ENCODE measurements around the gene GALNT14. TPM values are rescaled to one million over a fixed set of nuclear protein-coding genes. Genes with fewer than 3 reads are reported as not detected.

Gene GALNT14
- total RNA-seq, 1 donor: 0.72 TPM

- H3K4me3 ChIP-seq (ENCODE audit: low read depth, low read length): no peak overlapping the region
- TF ChIP-seq CTCF (IDR thresholded peaks at IDR 0.05; ENCODE audit: insufficient read depth, low read length): no peak
- no peak for DNase-seq (ENCODE audit: low read depth)
These were observed 150.7 kb downstream of the GALNT14 start for GRCh38 chr2:30987566-30987965.

GRCh38 chr2:30986231-30986580 is 152.0 kb downstream of the GALNT14 start:
- TF ChIP-seq CTCF (IDR thresholded peaks at IDR 0.05; ENCODE audit: insufficient read depth, low read length): no peak
- no peak for DNase-seq (ENCODE audit: low read depth)

GRCh38 chr2:30985493-30986230 is 152.6 kb downstream of the GALNT14 start:
- no peak for TF ChIP-seq CTCF (IDR thresholded peaks at IDR 0.05; ENCODE audit: insufficient read depth, low read length)
- H3K4me3 ChIP-seq (ENCODE audit: low read depth, low read length): no peak overlapping the region
- no peak for DNase-seq (ENCODE audit: low read depth)

More at GRCh38 chr2:30986231-30986580, 152.0 kb downstream of the GALNT14 start:
- no peak overlapping the region for H3K4me3 ChIP-seq (ENCODE audit: low read depth, low read length)

- no peak overlapping the region for H3K4me3 ChIP-seq (ENCODE audit: low read depth, low read length)
- no peak for TF ChIP-seq CTCF (IDR thresholded peaks at IDR 0.05; ENCODE audit: insufficient read depth, low read length)
- no peak for DNase-seq (ENCODE audit: low read depth)
These were observed 154.1 kb downstream of the GALNT14 start for GRCh38 chr2:30984148-30984547.

GRCh38 chr2:30981510-30981909 is 156.7 kb downstream of the GALNT14 start:
- no peak for DNase-seq (ENCODE audit: low read depth)
- H3K4me3 ChIP-seq (ENCODE audit: low read depth, low read length): no peak overlapping the region
- TF ChIP-seq CTCF (IDR thresholded peaks at IDR 0.05; ENCODE audit: insufficient read depth, low read length): no peak

GRCh38 chr2:30981096-30981495 is 157.1 kb downstream of the GALNT14 start:
- H3K4me3 ChIP-seq (ENCODE audit: low read depth, low read length): no peak overlapping the region
- no peak for TF ChIP-seq CTCF (IDR thresholded peaks at IDR 0.05; ENCODE audit: insufficient read depth, low read length)
- peak; percentile 16 for DNase-seq (ENCODE audit: low read depth)

GRCh38 chr2:30979822-30980245 is 158.4 kb downstream of the GALNT14 start:
- peak; percentile 26 for TF ChIP-seq CTCF (IDR thresholded peaks at IDR 0.05; ENCODE audit: insufficient read depth, low read length)
- no peak overlapping the region for H3K4me3 ChIP-seq (ENCODE audit: low read depth, low read length)
- DNase-seq (ENCODE audit: low read depth): peak; percentile 62

All from fibroblast of the aortic adventitia (primary cell).